Epithelial cell of proximal tubule (primary cell): ENCODE measurements around the gene STAT5A. TPM values are rescaled to one million over a fixed set of nuclear protein-coding genes. Genes with fewer than 3 reads are reported as not detected.
"Not testable (repeated sequence)": the region's sequence is repeated elsewhere in the genome, so short reads cannot be mapped to it uniquely, and the experiment has no call there.

Source experiments
- DNase-seq: peaks from one replicate; pipeline ENCODE4 v3.0.0-alpha.2; 2011; ENCODE audit warnings: low read depth
- H3K4me3 ChIP-seq: 2 replicates; pipeline ENCODE4 v1.5.1; 2011; ENCODE audit warnings: low read depth, mild to moderate bottlenecking, low read length
- CTCF ChIP-seq: conservative IDR thresholded peaks from 2 replicates; pipeline ENCODE4 v1.5.1; 2012; ENCODE audit warnings: low read depth, mild to moderate bottlenecking, low read length
- total RNA-seq: library from RNA; depleted of rRNA; stranded (reverse); fragments of >200 nt; gene quantifications from 2 replicates; pipeline ENCODE4 v1.2.3, GENCODE V29; 2015

STAT5A gene
- total RNA-seq = 10.9 and 11.3 TPM in 2 replicates

- peak within 1 kb of the TSS; percentile 59 for H3K4me3 ChIP-seq
- no peak for DNase-seq
- TF ChIP-seq CTCF = no peak
These were observed at the start of gene STAT5A for GRCh38 chr17:42287977-42288802. TSS of gene STAT5A (plus strand) at chr17:42288498. CDS start at chr17:42289412, 914 bp downstream.

GRCh38 chr17:42239576-42239975 is 48.7 kb upstream of the STAT5A start:
- not testable (repeated sequence) for DNase-seq, H3K4me3 ChIP-seq

- H3K4me3 ChIP-seq = no peak overlapping the region
- no peak for DNase-seq
- no peak for TF ChIP-seq CTCF
These were observed 48.1 kb upstream of the STAT5A start for GRCh38 chr17:42240201-42240600.

GRCh38 chr17:42240863-42241262 is 47.4 kb upstream of the STAT5A start:
- not testable (repeated sequence) for H3K4me3 ChIP-seq, DNase-seq

- DNase-seq = no peak
- H3K4me3 ChIP-seq = no peak overlapping the region
- no peak for TF ChIP-seq CTCF
These were observed 46.4 kb upstream of the STAT5A start for GRCh38 chr17:42241871-42242270.

GRCh38 chr17:42243493-42243982 is 44.8 kb upstream of the STAT5A start:
- H3K4me3 ChIP-seq = no peak overlapping the region
- TF ChIP-seq CTCF = no peak
- DNase-seq = no peak

- not testable (repeated sequence) for DNase-seq, H3K4me3 ChIP-seq
These were observed 44.2 kb upstream of the STAT5A start for GRCh38 chr17:42244116-42244515.

GRCh38 chr17:42245183-42245582 is 43.1 kb upstream of the STAT5A start:
- not testable (repeated sequence) for H3K4me3 ChIP-seq, DNase-seq

GRCh38 chr17:42246515-42246914 is 41.8 kb upstream of the STAT5A start:
- no peak for DNase-seq
- H3K4me3 ChIP-seq = no peak overlapping the region
- no peak for TF ChIP-seq CTCF
